Raji (cell line): Measurements from ENCODE around the gene HOTAIR.

Experiments
- POLR2A ChIP-seq: IDR thresholded peaks from 2 replicates; pipeline ENCODE4 v1.6.1; 2011; ENCODE audit warnings: low read depth, low read length, control low read depth; ENCODE audit not compliant: insufficient read depth

Gene HOTAIR

DNA sequence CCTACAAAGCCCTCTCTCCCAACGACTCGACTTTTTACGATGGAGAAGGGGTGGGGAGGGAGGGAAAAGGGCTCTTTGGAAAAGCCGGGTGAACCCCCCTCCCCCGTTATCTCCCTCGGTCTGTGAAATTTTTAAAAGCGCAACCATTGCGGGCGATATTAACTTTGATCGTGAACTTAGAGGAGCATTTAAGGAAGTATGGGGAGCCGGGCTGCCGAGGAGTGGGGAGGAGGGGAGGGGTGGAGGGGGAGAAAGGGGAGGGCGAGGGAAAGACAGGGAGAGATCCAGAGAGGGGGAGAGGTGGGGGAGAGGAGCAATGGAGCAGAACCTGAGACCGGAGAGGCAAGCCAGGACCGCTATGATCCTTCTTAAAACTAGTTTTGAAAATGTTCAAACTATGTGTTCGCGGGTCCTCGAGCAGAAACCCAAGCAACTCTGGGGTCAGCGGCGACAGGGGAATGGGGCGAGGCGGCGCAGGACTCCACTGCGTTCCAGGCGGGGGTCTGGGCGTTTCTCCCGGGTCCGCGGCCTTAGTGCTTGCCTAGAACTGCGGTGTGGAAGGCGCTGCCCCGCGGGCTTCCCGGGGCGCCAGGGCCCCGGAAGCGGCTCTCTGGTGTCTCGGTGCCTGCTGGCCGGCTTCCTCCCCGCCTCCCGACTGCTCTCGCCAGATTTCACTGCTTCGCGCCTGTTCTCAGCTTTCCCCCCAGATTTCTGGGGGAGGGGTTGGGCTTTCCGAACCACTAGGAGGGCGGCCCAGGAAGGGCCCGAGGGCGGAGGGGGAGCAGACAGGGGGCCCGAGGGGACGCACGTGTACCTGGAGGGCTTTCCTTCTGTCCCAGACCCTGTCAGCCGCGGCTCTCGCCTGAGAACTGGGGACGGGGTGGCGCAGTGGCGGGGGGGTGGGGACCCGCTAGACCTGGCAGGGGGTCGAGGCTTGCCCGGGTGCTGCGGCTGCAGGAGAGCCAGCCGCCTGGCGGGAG, at the start of gene HOTAIR:
TSS of gene HOTAIR (minus strand) at position 871 of the 980 bp plus-strand sequence.
- TF ChIP-seq POLR2A: no peak

GRCh38 chr12:54024127-54024526, 49.4 kb upstream of the HOTAIR start:
- no peak for TF ChIP-seq POLR2A

DNA sequence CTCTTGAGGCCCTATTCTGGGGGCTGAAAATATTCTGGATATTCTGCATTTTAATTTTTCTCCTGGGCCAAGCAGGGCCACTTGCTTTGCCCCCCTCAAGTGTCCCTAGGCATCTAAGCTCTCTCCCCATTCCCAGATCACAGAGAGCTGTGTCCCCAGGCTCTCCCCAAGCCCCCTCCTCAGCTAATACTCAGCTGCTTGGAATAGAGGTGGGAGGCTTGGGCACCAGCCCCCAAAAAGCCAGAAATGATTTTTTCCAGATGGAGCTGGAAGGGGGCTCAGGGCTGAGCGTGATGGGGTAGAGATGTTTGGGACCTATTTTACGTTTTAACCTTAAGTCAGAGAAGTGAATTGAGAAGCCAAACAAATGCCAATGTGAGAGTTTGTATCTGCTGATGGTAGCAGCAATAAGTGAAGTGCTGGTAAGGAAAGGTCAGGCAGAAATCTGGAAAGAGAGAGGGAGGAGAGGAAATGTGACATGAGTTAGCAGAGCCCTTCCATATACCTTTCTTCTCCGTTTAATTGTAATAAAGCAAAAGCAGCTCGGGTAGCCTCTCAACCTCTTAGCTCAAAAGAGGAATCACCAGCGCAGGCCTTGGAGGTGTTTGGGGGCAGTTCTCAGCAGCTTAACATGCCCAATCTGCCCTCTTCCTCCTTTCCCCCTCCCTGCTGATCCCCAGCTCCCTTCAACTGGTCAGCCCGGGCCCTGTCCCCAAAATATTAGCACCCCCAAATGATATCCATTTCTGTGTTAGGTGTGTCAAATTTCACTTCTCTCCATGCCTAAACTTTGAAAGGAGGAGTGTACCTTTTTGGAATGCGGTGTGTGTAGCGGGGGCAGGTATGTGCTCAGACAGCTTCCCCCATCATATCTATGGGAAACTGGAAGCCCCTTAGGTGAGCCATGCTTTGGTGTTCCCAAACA, 48.5 kb upstream of the HOTAIR start:
- TF ChIP-seq POLR2A: no peak

- no peak for TF ChIP-seq POLR2A
Measured at GRCh38 chr12:54021432-54022013, 46.8 kb upstream of the HOTAIR start.

- no peak for TF ChIP-seq POLR2A
Measured at GRCh38 chr12:54020591-54021405, 46.0 kb upstream of the HOTAIR start.

- TF ChIP-seq POLR2A: no peak
Measured at GRCh38 chr12:54019924-54020590, 45.3 kb upstream of the HOTAIR start.

DNA sequence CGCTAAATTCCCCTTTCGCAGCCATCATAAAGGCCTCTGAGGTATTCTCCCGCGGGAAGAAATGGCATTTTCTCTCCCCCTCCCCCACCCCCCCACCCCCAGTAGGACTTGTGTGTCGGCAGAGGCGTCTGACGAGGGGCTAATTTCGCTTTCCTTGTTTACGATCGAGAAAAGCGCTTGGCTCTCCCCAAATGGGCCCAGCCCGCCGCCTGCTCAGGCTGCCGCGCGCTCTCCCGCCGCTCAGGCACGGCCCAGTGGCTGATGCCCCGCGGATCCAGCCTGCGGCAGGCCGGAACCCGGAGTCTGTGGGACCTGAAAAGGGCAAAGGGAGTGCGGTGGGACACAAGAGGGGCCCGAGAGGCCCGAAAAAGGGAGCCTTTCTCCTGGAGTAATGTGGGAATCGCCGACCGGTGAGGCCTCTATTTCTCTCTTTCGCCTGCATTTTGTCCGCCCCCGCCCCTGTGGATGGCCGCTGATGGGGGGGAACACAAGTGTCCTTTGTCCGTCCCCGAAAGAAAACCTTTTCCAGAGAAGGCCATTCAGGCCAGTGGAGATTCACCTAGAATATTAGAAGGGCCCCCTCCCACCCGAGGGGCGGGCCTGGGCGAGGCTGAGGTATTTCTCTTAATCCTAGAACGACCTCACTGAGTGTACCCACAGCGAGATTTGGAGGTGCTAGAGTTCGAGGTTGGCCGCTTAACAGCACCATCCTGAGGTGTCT, 44.5 kb upstream of the HOTAIR start:
- no peak for TF ChIP-seq POLR2A

DNA sequence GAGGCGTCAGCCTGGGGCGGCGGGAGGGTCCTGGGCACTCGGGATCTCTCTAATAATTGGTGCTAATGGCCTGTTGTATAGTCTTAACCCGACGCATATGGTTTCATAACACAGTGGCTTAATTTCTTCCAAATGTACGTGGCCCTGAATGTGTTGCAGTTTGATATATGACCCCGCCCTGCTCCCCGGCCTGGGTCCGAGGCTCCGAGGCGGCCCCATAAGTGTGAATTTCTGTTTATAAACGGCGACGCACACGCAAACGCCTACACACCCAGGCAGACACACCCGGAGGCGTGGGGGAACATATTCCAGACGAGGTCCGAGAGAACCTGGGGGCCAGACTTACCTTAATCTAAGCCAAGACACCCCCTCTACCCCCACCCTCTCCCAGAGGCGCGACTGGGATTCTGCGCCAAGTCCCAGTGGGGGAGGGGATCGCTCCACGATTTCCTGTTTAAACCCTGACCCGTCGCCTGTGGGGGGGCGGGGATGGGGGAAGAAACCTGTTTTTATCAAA, 43.8 kb upstream of the HOTAIR start:
- TF ChIP-seq POLR2A: no peak

DNA sequence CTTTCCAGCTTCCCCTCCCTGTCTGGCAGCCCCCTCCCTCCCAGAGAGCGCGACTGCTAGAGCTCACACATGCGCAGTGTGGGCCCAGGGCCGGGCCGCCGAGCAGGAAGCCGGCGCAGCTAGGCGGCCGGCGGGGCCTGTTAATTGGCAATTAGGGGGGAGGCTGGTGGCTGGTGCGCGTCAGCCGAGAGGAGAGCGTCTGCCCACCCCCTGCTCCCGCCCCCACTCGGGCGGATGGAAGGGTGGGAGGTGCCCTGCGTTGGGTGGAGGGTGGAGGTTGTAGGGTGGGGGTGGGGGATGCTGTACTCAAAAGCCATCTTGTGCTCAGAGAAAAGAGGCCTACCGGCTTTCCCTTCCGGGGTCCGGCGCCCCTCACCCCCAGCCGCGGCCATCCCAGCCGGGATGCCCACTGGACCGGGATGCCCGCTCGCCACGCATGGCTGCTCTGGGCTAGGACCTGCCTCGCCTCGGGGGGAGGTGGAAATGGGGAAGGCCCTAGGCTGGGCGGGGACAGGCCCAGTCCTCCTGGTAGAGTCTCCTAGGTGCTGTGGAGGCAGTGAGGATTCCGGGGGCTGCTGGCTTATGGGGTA, 43.2 kb upstream of the HOTAIR start:
- TF ChIP-seq POLR2A: peak; percentile 53

DNA sequence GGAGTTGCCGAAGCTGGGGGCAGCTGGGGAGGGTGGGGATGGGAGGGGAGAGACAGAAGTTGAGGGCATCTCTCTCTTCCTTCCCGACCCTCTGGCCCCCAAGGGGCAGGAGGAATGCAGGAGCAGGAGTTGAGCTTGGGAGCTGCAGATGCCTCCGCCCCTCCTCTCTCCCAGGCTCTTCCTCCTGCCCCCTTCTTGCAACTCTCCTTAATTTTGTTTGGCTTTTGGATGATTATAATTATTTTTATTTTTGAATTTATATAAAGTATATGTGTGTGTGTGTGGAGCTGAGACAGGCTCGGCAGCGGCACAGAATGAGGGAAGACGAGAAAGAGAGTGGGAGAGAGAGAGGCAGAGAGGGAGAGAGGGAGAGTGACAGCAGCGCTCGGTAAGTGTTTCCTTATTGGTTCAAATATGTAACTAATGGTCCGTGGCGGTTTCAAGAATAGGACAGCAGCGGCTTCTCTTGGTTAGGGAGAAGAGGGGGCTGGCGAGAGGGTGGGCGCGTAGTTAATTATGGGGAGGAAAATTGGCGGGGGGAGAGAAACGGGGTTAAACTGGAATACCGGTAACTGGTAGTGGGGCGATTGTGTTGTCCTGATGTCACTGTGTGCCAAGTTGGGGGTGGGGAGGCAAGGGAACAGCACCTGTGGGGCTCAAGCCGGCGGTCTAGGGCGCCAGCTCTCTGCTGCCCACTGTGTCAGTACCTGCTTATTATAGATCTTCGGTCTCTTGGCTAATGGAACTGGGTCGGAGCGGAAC, 42.5 kb upstream of the HOTAIR start:
- no peak for TF ChIP-seq POLR2A

DNA sequence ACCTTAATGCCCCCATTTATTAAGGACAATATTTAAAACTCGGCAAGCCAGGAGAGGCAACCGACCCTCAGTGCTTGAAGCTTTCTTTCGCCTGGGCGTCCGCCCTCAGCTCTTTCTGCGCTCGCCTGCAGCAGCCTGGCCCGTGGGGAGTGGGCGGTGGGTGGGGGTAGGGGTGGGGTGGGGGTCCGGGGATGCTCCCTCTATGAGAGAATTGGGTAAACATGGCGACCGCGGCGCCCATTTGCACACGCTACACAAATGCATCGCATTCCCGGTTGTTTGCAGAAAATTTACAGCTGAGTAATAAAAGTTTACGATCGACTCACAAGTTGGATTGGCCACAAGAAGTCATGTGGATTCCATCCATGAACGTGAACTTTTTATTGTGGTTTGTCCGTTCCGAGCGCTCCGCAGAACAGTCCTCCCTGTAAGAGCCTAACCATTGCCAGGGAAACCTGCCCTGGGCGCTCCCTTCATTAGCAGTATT, 41.8 kb upstream of the HOTAIR start:
- no peak for TF ChIP-seq POLR2A

GRCh38 chr12:54016051-54016450, 41.3 kb upstream of the HOTAIR start:
- TF ChIP-seq POLR2A: no peak
